K562 (cell line): ENCODE data around the gene PDCD7.

Experiments
- ATF1 ChIP-seq, 2 experiments: fragments of 450-650 bp in 1 of 2; IDR thresholded peaks; 2 replicates each; pipeline ENCODE4 v1.6.1; 2016; ENCODE audit warnings: missing compliant biosample characterization in 1 of 2, missing genetic modification characterization in 1 of 2
- CHD1 ChIP-seq: fragments of 200-600 bp; sonication (generic); IDR thresholded peaks from one replicate; pipeline ENCODE4 v1.6.1; 2012; ENCODE audit warnings: mild to moderate bottlenecking, moderate library complexity, low read length, inconsistent platforms
- CTCF ChIP-seq, 3 experiments: IDR thresholded peaks in 2 of 3; conservative IDR thresholded peaks in 1 of 3; 2 replicates each; pipeline ENCODE4 v1.5.1; 2011 to 2012; ENCODE audit warnings: low read length in 3 of 3, mild to moderate bottlenecking in 3 of 3, control low read depth in 2 of 3, improper control_type of control experiment in 1 of 3, inconsistent platforms in 1 of 3, low read depth in 1 of 3, mixed read lengths in 1 of 3, moderate library complexity in 1 of 3; ENCODE audit not compliant: insufficient read depth in 2 of 3
- HMG20B ChIP-seq: fragments of 250-450 bp; sonication (Bioruptor Pico); IDR thresholded peaks from 2 replicates; pipeline ENCODE4 v1.5.0; 2021; ENCODE audit warnings: mild to moderate bottlenecking
- MEF2A ChIP-seq: IDR thresholded peaks from 2 replicates; pipeline ENCODE4 v1.6.1; 2011; ENCODE audit warnings: low read depth, mild to moderate bottlenecking, low read length, moderate library complexity; ENCODE audit not compliant: control insufficient read depth
- NCOR1 ChIP-seq: fragments of 450-650 bp; IDR thresholded peaks from 2 replicates; pipeline ENCODE4 v1.6.1; 2016; ENCODE audit warnings: mild to moderate bottlenecking, moderate library complexity
- NFRKB ChIP-seq: fragments of 450-650 bp; IDR thresholded peaks from 2 replicates; pipeline ENCODE4 v1.6.1; 2016; ENCODE audit warnings: low read depth
- POLR2A ChIP-seq: fragments of 450-650 bp; conservative IDR thresholded peaks from 2 replicates; pipeline ENCODE4 v1.6.1; 2016
- POLR2AphosphoS5 ChIP-seq: IDR thresholded peaks from 2 replicates; pipeline ENCODE4 v1.6.1; 2011; ENCODE audit warnings: mild to moderate bottlenecking, low read depth, low read length, moderate library complexity; ENCODE audit not compliant: control insufficient read depth, insufficient read depth
- POLR2B ChIP-seq: fragments of 450-650 bp; IDR thresholded peaks from 2 replicates; pipeline ENCODE4 v1.6.1; 2018; ENCODE audit warnings: low read depth; ENCODE audit not compliant: partially characterized antibody
- SIN3B ChIP-seq: fragments of 450-650 bp; IDR thresholded peaks from 2 replicates; pipeline ENCODE4 v1.6.1; 2017; ENCODE audit warnings: low read depth, mild to moderate bottlenecking, moderate library complexity
- ZNF239 ChIP-seq: fragments of 250-450 bp; sonication (Bioruptor Pico); IDR thresholded peaks from 2 replicates; pipeline ENCODE4 v1.4.0; 2020; ENCODE audit warnings: mild to moderate bottlenecking

GRCh38 chr15:65094294-65094995 lies 39.2 kb downstream of the PDCD7 start:
- TF ChIP-seq SIN3B (no peak), ATF1 (CRISPR knock-in tag; IDR thresholded peaks at IDR 0.05) (no peak), ATF1 (tag; IDR thresholded peaks at IDR 0.05) (no peak), ZNF239 (no peak), POLR2B (no peak), NCOR1 (no peak), NFRKB (no peak), HMG20B (CRISPR knock-in tag) (no peak), CTCF (IDR thresholded peaks at IDR 0.05 in 2 of 3, conservative IDR thresholded peaks at IDR 0.05 in 1 of 3; ENCODE audit: insufficient read depth in 2 of 3, low read depth in 1 of 3, low read length in 3 of 3) (no peak), POLR2A (no peak), POLR2AphosphoS5 (no peak), CHD1 (no peak), MEF2A (no peak)
